Mucosa of descending colon (tissue), 3 donors: Measurements from ENCODE around the gene H2BK1. TPM values are rescaled to one million over a fixed set of nuclear protein-coding genes. Genes with fewer than 3 reads are reported as not detected.

Source experiments
- ATAC-seq: fragments of 200-7000 bp; cut with Tn5 transposase; one replicate; pipeline ENCODE4 v1.9.1; 2020; ENCODE audit warnings: mild to moderate bottlenecking, moderate library complexity
- DNase-seq, 3 donors: peaks; one replicate each; pipeline ENCODE4 v3.0.0-alpha.2; 2020
- H3K36me3 ChIP-seq: fragments of 200-600 bp; one replicate; pipeline ENCODE4 v1.8.0; 2021; ENCODE audit warnings: low read depth, mild to moderate bottlenecking
- H3K4me1 ChIP-seq: fragments of 200-600 bp; one replicate; pipeline ENCODE4 v1.8.0; 2021; ENCODE audit warnings: low read depth, mild to moderate bottlenecking
- H3K4me3 ChIP-seq: fragments of 200-600 bp; one replicate; pipeline ENCODE4 v1.8.0; 2021; ENCODE audit warnings: mild to moderate bottlenecking
- H3K9me3 ChIP-seq: fragments of 200-600 bp; one replicate; pipeline ENCODE4 v1.8.0; 2021; ENCODE audit warnings: mild to moderate bottlenecking
- intact Hi-C, 2 donors: fragments of 100-400 bp; cut with DNase I in 1 of 2; cut with micrococcal nuclease in 1 of 2; formaldehyde crosslinking; loops; one replicate each; pipeline versions ENCODE4 v1.11.0 to v1.11.1; 2022; cut with DNase I, micrococcal nuclease
- total RNA-seq, 3 donors: library from RNA; stranded (reverse); fragmentation: NEBNext Ultra II Directional in 2 of 3; extraction: Animal tissue kit (Norgen Biotek cat#: 25700) in 2 of 3; gene quantifications; one replicate each; pipeline versions ENCODE4 v1.2.1 to v1.2.4, GENCODE V29; 2021 to 2023
- TF ChIP-seq, protein P1 (sequence below): fragments of 200-600 bp; IDR thresholded peaks from one replicate; pipeline ENCODE4 v1.8.0; 2022; ENCODE audit warnings: antibody characterized with exemption, mild to moderate bottlenecking
- donor health status: DM: no; HTN: no; CAD: no; lungs with moderate emphysema.
- donor health status: DM: no; HTN: no; CAD: no.
- donor health status: DM: no; HTN: yes; CAD: no.

The H2BK1 gene
- total RNA-seq, 3 donors from 2014 or later: not detected

DNA sequence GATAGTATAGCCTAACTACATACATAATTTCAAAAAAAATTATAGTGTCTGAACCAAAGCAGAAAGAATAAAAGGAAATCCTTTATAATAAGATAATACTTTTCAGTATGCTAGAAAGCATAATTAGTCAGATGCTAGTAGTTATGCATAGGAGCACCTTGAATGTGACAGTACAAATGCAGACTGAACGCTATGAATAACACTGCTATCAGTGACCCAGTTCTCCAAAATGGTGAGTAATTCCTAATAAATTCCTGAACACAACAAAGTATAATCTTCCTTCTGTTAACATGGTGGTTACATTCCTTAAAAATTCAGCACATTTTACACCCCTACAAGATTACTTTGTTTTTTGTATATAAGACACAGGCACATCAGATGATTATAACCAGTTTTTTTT, 20.8 kb upstream of the H2BK1 start:
- peaks cover 36% of the 10 kb centered on the region for H3K4me1 ChIP-seq
- intact Hi-C loops: no loop called here
- ATAC-seq: no peak
- DNase-seq: no peak
- H3K36me3 ChIP-seq: no peaks in the 10 kb centered on the region
- H3K4me3 ChIP-seq: no peak overlapping the region
- TF ChIP-seq, protein P1, sequence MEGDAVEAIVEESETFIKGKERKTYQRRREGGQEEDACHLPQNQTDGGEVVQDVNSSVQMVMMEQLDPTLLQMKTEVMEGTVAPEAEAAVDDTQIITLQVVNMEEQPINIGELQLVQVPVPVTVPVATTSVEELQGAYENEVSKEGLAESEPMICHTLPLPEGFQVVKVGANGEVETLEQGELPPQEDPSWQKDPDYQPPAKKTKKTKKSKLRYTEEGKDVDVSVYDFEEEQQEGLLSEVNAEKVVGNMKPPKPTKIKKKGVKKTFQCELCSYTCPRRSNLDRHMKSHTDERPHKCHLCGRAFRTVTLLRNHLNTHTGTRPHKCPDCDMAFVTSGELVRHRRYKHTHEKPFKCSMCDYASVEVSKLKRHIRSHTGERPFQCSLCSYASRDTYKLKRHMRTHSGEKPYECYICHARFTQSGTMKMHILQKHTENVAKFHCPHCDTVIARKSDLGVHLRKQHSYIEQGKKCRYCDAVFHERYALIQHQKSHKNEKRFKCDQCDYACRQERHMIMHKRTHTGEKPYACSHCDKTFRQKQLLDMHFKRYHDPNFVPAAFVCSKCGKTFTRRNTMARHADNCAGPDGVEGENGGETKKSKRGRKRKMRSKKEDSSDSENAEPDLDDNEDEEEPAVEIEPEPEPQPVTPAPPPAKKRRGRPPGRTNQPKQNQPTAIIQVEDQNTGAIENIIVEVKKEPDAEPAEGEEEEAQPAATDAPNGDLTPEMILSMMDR: no peak
- no peaks in the 10 kb centered on the region for H3K9me3 ChIP-seq

DNA sequence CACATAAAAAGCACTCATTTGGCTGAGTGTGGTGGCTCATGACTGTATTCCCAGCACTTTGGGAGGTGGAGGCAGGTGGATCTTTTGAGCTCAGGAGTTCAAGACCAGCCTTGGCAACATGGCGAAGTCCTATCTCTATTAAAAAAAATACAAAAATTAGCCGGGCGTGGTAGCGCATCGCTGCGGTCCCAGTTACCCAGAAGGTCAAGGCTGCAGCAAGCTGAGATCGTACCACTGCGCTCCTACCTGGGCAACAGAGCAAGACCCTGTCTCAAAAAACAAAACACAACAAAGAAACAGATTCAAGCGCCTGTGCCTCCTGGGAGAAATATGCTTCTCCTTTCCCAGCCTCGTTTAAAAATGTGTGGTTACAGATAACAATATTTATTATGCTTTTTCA, 19.0 kb upstream of the H2BK1 start:
- DNase-seq (peak in 1 of 3 donors; percentile 19), ATAC-seq (no peak)
- TF ChIP-seq, protein P1: no peak
- Histone ChIP-seq H3K4me3 (no peak overlapping the region), H3K36me3 (no peaks in the 10 kb centered on the region), H3K9me3 (no peaks in the 10 kb centered on the region), H3K4me1 (peaks cover 42% of the 10 kb centered on the region)
- intact Hi-C loops: no loop called here

DNA sequence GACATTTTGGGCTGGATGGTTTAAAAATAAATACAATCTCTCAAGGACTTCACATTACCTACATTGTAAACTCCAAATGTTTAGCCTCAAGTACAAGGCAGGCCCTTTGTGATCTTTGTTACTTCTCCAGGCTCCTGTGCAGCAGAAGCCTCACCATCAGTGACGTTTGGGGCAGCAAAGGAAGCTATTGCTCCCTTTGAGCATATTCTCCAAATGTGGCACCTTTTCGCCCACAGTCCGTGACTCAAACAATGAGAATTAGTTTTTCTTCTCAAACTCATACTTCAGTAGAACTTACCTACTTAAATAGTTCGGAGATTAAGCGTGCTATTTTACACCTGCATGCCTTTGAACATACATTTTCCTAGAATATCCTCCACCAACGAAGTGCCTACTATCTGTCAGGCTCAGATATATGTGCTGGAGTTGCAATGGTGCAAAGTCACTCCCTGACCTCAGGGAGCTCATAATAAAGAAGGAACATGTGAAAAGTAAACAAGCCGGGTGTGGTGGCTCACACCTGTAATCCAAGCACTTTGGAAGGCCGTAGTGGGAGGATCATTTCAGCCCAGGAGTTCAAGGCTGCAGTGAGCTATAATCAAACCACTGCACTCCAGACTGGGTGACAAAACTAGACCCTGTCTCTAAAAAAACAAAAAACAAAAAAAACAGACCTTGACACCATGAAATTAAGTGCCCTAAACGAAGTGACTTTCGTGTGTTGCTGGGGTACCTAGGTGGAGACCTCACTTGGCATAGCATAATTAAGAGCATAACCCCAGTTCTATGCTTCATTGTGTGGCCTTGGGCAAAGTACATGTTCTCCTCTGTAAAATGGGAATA, 18.0 kb upstream of the H2BK1 start:
- Histone ChIP-seq H3K4me1 (peaks cover 33% of the 10 kb centered on the region), H3K36me3 (no peaks in the 10 kb centered on the region), H3K9me3 (no peaks in the 10 kb centered on the region), H3K4me3 (no peak overlapping the region)
- TF ChIP-seq, protein P1: no peak
- intact Hi-C loops: no loop called here
- DNase-seq: peak in 2 of 3 donors; percentile 33 to 63
- ATAC-seq: peak; percentile 54

DNA sequence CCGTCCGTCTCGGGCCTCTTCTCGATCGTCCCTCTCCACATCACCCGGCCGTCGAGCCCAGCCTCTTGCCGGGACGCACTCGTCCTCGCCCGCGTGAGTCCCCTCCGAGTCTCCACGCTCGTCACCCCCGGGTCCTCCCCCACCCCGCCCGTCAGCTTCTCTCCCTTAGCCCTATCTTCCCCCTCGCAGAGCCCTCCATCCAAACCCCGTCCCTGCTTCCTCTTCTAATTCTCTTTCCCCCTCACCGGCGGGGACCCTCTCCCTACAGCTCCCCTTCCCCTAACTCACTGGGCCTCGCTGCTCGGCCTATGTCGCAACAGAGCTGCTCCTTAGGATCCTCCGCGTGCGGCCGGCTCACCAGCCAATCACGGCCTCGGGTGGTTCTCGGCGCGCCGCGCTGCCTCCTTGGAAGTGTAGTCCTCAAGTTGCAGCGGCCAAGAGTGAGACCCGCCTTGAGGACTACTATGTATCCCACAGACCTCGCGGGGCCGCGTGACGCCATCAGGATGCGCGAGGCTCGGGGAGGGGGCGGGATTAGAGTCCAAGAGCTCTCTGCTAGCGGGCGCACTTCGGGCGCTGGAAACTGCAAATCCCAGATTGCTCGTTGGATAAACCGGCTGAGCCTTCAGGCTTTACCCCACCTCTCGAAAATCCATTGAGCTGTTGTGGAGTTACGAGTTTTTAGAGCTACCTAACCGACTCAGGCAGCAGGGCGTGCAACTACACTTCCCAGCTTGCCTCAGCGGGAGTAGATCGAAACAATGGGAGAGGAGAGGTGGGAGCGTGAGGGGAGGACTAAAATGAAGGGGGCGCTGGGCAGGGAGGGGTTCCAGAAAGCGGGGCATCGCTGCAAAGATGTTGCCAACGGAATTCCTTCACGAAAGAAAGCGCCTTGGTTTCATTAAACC, 16.8 kb upstream of the H2BK1 start, which contains the start of gene ABCF2:
Gene ABCF2 (minus strand): TSS at position 331 of the 908 bp plus-strand sequence. CDS start 747 bp downstream, outside the sequence.
- Histone ChIP-seq H3K9me3 (no peaks in the 10 kb centered on the region), H3K4me1 (peaks cover 30% of the 10 kb centered on the region), H3K4me3 (peak within 1 kb of the TSS; percentile 79), H3K36me3 (no peaks in the 10 kb centered on the region)
- DNase-seq (peak; percentile 99), ATAC-seq (peak; percentile 97)
- TF ChIP-seq, protein P1: no peak
- intact Hi-C loops: no loop called here

DNA sequence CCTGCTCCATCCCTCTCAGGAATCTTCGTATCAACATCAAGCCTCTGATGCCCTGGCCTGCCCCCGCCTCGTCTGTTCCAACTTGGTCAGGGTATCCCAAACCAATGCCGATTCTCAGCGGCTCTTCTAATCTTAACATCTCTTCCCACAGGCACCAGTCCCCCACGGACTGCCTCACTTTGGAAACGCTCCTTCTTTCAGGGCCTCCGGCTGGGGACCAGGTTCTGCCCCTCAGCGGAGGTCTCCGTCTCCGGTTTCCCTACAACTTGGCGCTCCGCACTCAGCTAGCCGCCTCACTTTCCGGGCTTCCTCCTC, 16.2 kb upstream of the H2BK1 start:
- H3K36me3 ChIP-seq: no peaks in the 10 kb centered on the region
- H3K4me3 ChIP-seq: peak overlapping the region; percentile 79
- TF ChIP-seq, protein P1: no peak
- H3K9me3 ChIP-seq: no peaks in the 10 kb centered on the region
- DNase-seq: no peak
- ATAC-seq: peak; percentile 6
- H3K4me1 ChIP-seq: peaks cover 26% of the 10 kb centered on the region
- intact Hi-C loops: no loop called here
